Stimulated activated memory B cell treated with anti-CD40 and anti-IgM and Interleukin-4, amounts not matched to agents 10 μg/mL and 1 μg/mL and 100 μg/mL, for 72 hours (primary cell): Measurements from ENCODE around the gene TSPAN1.
A peak's percentile ranks its signal among the peaks of the same experiment; 100 is the strongest.

Source experiments
- ATAC-seq: fragments of 150-1000 bp; cut with Tn5 transposase; 2 replicates; pipeline ENCODE4 v1.10.0; 2021
- H3K27ac Mint-ChIP-seq: one replicate; pipeline ENCODE4 v1.8.0; 2022; ENCODE audit warnings: mild to moderate bottlenecking, mixed read lengths
- H3K27me3 Mint-ChIP-seq: one replicate; pipeline ENCODE4 v1.8.0; 2022; ENCODE audit warnings: mixed read lengths
- H3K36me3 Mint-ChIP-seq: one replicate; pipeline ENCODE4 v1.8.0; 2022; ENCODE audit warnings: mixed read lengths
- H3K4me1 Mint-ChIP-seq: one replicate; pipeline ENCODE4 v1.8.0; 2022; ENCODE audit warnings: mixed read lengths
- H3K4me3 Mint-ChIP-seq: one replicate; pipeline ENCODE4 v1.8.0; 2022; ENCODE audit warnings: mild to moderate bottlenecking, moderate library complexity, mixed read lengths
- H3K9me3 Mint-ChIP-seq: one replicate; pipeline ENCODE4 v1.8.0; 2022; ENCODE audit warnings: mixed read lengths

The TSPAN1 gene

GRCh38 chr1:46192171-46192570 is 17.3 kb downstream of the TSPAN1 start:
- Mint-ChIP-seq H3K27ac (no peak overlapping the region), H3K36me3 (peaks cover 55% of the 10 kb centered on the region), H3K4me3 (no peak overlapping the region), H3K9me3 (no peaks in the 10 kb centered on the region), H3K4me1 (peaks cover 13% of the 10 kb centered on the region), H3K27me3 (no peaks in the 10 kb centered on the region)
- ATAC-seq: no peak

- Mint-ChIP-seq H3K27ac (no peak overlapping the region), H3K36me3 (peaks cover 43% of the 10 kb centered on the region)
Measured at GRCh38 chr1:46193285-46193684, 18.4 kb downstream of the TSPAN1 start.

GRCh38 chr1:46193984-46194570 is 19.2 kb downstream of the TSPAN1 start:
- Mint-ChIP-seq H3K27me3 (no peaks in the 10 kb centered on the region), H3K4me1 (peaks cover 17% of the 10 kb centered on the region), H3K36me3 (peaks cover 41% of the 10 kb centered on the region), H3K9me3 (no peaks in the 10 kb centered on the region), H3K27ac (no peak overlapping the region), H3K4me3 (no peak overlapping the region)
- ATAC-seq: no peak

More at GRCh38 chr1:46193285-46193684, 18.4 kb downstream of the TSPAN1 start:
- H3K9me3 Mint-ChIP-seq: no peaks in the 10 kb centered on the region
- no peak overlapping the region for H3K4me3 Mint-ChIP-seq
- H3K4me1 Mint-ChIP-seq: peaks cover 17% of the 10 kb centered on the region
- H3K27me3 Mint-ChIP-seq: no peaks in the 10 kb centered on the region
- no peak for ATAC-seq

- Mint-ChIP-seq H3K36me3 (peaks cover 35% of the 10 kb centered on the region), H3K27ac (no peak overlapping the region), H3K4me1 (peaks cover 17% of the 10 kb centered on the region), H3K4me3 (no peak overlapping the region), H3K27me3 (no peaks in the 10 kb centered on the region), H3K9me3 (no peaks in the 10 kb centered on the region)
- no peak for ATAC-seq
Measured at GRCh38 chr1:46194641-46195193, 19.8 kb downstream of the TSPAN1 start.

- ATAC-seq: no peak
- peaks cover 26% of the 10 kb centered on the region for H3K36me3 Mint-ChIP-seq
- H3K9me3 Mint-ChIP-seq: no peaks in the 10 kb centered on the region
- H3K27me3 Mint-ChIP-seq: no peaks in the 10 kb centered on the region
- peaks cover 17% of the 10 kb centered on the region for H3K4me1 Mint-ChIP-seq
- no peak overlapping the region for H3K27ac Mint-ChIP-seq
- H3K4me3 Mint-ChIP-seq: no peak overlapping the region
Measured at GRCh38 chr1:46196609-46197008, 21.7 kb downstream of the TSPAN1 start.

GRCh38 chr1:46197560-46197963 is 22.7 kb downstream of the TSPAN1 start:
- Mint-ChIP-seq H3K4me1 (peaks cover 17% of the 10 kb centered on the region), H3K27me3 (peaks cover under 1% of the 10 kb centered on the region), H3K27ac (peak overlapping the region; percentile 81), H3K4me3 (peak overlapping the region; percentile 86), H3K9me3 (no peaks in the 10 kb centered on the region), H3K36me3 (peaks cover 18% of the 10 kb centered on the region)
- ATAC-seq: no peak

GRCh38 chr1:46197964-46198811 is 23.3 kb downstream of the TSPAN1 start, which contains the start of gene POMGNT1:
POMGNT1 (minus strand) TSS chr1:46198434; CDS start chr1:46197821, 613 bp downstream.
- H3K4me1 Mint-ChIP-seq: peaks cover 23% of the 10 kb centered on the region
- H3K36me3 Mint-ChIP-seq: peaks cover 11% of the 10 kb centered on the region
- no peaks in the 10 kb centered on the region for H3K9me3 Mint-ChIP-seq
- peaks cover 7% of the 10 kb centered on the region for H3K27me3 Mint-ChIP-seq
- H3K27ac Mint-ChIP-seq: peak within 1 kb of the TSS; percentile 81
- H3K4me3 Mint-ChIP-seq: peak within 1 kb of the TSS; percentile 86
- ATAC-seq: peak; percentile 98

- H3K36me3 Mint-ChIP-seq: peaks cover 8% of the 10 kb centered on the region
- peaks cover 18% of the 10 kb centered on the region for H3K27me3 Mint-ChIP-seq
- no peaks in the 10 kb centered on the region for H3K9me3 Mint-ChIP-seq
- peak overlapping the region; percentile 81 for H3K27ac Mint-ChIP-seq
- peak overlapping the region; percentile 86 for H3K4me3 Mint-ChIP-seq
- no peak for ATAC-seq
- H3K4me1 Mint-ChIP-seq: peaks cover 34% of the 10 kb centered on the region
Measured at GRCh38 chr1:46199233-46199749, 24.4 kb downstream of the TSPAN1 start.

GRCh38 chr1:46203738-46204405 is 29.0 kb downstream of the TSPAN1 start:
- peaks cover 18% of the 10 kb centered on the region for H3K27me3 Mint-ChIP-seq

GRCh38 chr1:46204406-46204742 is 29.5 kb downstream of the TSPAN1 start:
- no peaks in the 10 kb centered on the region for H3K36me3 Mint-ChIP-seq

More at GRCh38 chr1:46203738-46204405, 29.0 kb downstream of the TSPAN1 start:
- H3K9me3 Mint-ChIP-seq: no peaks in the 10 kb centered on the region
- H3K36me3 Mint-ChIP-seq: no peaks in the 10 kb centered on the region
- no peak for ATAC-seq
- H3K27ac Mint-ChIP-seq: peak overlapping the region; percentile 18
- H3K4me3 Mint-ChIP-seq: peak overlapping the region; percentile 81
- H3K4me1 Mint-ChIP-seq: peaks cover 19% of the 10 kb centered on the region

GRCh38 chr1:46205141-46205540 is 30.3 kb downstream of the TSPAN1 start:
- no peak for ATAC-seq
- no peaks in the 10 kb centered on the region for H3K9me3 Mint-ChIP-seq
- H3K27ac Mint-ChIP-seq: no peak overlapping the region
- peaks cover 18% of the 10 kb centered on the region for H3K27me3 Mint-ChIP-seq
- H3K36me3 Mint-ChIP-seq: no peaks in the 10 kb centered on the region
- no peak overlapping the region for H3K4me3 Mint-ChIP-seq
- peaks cover 19% of the 10 kb centered on the region for H3K4me1 Mint-ChIP-seq

More at GRCh38 chr1:46204406-46204742, 29.5 kb downstream of the TSPAN1 start:
- Mint-ChIP-seq H3K4me1 (peaks cover 19% of the 10 kb centered on the region), H3K9me3 (no peaks in the 10 kb centered on the region), H3K27ac (no peak overlapping the region), H3K4me3 (peak overlapping the region; percentile 81), H3K27me3 (peaks cover 18% of the 10 kb centered on the region)
- ATAC-seq: peak; percentile 20

GRCh38 chr1:46205791-46206190 is 30.9 kb downstream of the TSPAN1 start:
- H3K4me3 Mint-ChIP-seq: no peak overlapping the region
- H3K4me1 Mint-ChIP-seq: peaks cover 19% of the 10 kb centered on the region
- ATAC-seq: no peak
- no peaks in the 10 kb centered on the region for H3K36me3 Mint-ChIP-seq
- no peak overlapping the region for H3K27ac Mint-ChIP-seq
- H3K27me3 Mint-ChIP-seq: peaks cover 18% of the 10 kb centered on the region
- H3K9me3 Mint-ChIP-seq: no peaks in the 10 kb centered on the region

- H3K27me3 Mint-ChIP-seq: peaks cover 18% of the 10 kb centered on the region
- H3K4me3 Mint-ChIP-seq: no peak overlapping the region
- H3K9me3 Mint-ChIP-seq: no peaks in the 10 kb centered on the region
- peaks cover 19% of the 10 kb centered on the region for H3K4me1 Mint-ChIP-seq
- no peak for ATAC-seq
- H3K27ac Mint-ChIP-seq: no peak overlapping the region
- no peaks in the 10 kb centered on the region for H3K36me3 Mint-ChIP-seq
Measured at GRCh38 chr1:46206399-46206798, 31.5 kb downstream of the TSPAN1 start.

- H3K9me3 Mint-ChIP-seq: no peaks in the 10 kb centered on the region
- no peak for ATAC-seq
- no peaks in the 10 kb centered on the region for H3K36me3 Mint-ChIP-seq
- H3K4me1 Mint-ChIP-seq: no peaks in the 10 kb centered on the region
- H3K27ac Mint-ChIP-seq: no peak overlapping the region
- H3K4me3 Mint-ChIP-seq: no peak overlapping the region
- no peaks in the 10 kb centered on the region for H3K27me3 Mint-ChIP-seq
Measured at GRCh38 chr1:46210561-46210960, 35.7 kb downstream of the TSPAN1 start.

GRCh38 chr1:46211051-46211450 is 36.2 kb downstream of the TSPAN1 start:
- no peak for ATAC-seq
- Mint-ChIP-seq H3K27ac (no peak overlapping the region), H3K27me3 (no peaks in the 10 kb centered on the region), H3K36me3 (no peaks in the 10 kb centered on the region), H3K4me3 (no peak overlapping the region), H3K9me3 (no peaks in the 10 kb centered on the region), H3K4me1 (no peaks in the 10 kb centered on the region)
